TTC549 (cell line): ENCODE results near the gene BBS9.
"Not testable (repeated sequence)": the region's sequence is repeated elsewhere in the genome, so short reads cannot be mapped to it uniquely, and the experiment has no call there.

Experiments
- FAIRE-seq: peaks from 2 replicates; lab custom pipeline; 2012; peaks lifted over from hg19 to GRCh38; lab: Jason Lieb, UNC

The BBS9 gene

GRCh38 chr7:33128990-33129805 is at the start of gene BBS9:
Gene BBS9 (plus strand): TSS chr7:33129564. CDS start chr7:33146253, 16,689 bp downstream.
- no peak for FAIRE-seq

GRCh38 chr7:33079763-33080690 is 49.3 kb upstream of the BBS9 start:
- no peak for FAIRE-seq

DNA sequence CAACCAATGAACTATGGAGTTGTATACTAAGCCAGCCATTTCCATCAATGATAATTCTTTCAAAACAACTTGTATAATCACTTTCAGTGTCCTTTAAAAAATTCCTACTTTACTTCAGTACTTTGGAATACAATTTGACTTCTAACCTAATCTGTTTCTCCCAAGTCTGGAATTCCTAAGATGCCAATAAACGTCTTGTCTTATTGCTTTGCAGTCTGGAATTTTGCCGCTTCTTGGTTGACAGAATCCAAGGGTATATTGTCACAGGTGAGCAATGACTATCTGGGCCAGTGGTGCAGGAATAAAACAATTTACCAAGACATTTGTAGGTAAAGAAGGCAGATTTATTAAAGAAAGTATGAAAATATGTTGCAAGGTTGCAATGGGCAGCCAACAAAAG is 42.0 kb upstream of the BBS9 start:
- no peak for FAIRE-seq

DNA sequence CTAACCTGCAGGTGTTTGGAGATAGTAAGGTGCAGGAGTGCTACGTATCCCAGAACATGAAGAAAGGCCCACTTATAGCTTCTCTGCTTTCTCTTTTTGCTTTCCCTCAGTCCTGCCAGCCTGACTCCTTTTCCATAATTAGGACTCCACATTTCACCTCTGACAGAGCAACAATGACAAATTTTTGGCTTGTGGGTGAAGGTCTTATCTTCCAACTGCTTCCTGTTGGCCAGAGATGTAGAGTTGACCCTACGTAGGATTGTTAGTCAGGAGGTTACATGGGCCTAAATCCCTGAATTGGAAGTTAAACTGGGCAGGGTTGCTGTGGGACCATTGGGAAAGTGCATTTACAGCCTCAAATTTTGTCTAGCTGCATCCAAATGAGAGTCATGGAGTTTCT is 41.5 kb upstream of the BBS9 start:
- no peak for FAIRE-seq

GRCh38 chr7:33089142-33089541 is 40.2 kb upstream of the BBS9 start:
- no peak for FAIRE-seq

DNA sequence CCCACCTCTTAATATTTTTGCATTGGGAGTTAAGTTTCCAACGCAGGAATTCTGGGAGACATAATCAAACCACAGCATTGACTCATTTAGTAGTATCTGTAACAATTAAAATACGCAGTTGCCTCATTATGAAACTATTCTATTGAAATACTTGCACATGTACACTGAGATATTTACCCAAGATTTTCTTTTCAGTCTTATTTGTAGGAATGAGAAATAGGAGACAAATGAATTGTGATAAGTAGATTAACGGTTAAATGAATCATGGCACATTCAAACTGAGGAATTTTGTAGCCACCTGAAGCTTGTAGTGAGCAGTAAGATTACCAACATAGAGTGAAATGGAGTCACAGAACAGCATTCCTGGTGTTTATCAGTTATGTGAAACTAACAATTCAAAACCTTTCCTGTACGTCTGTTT is 38.2 kb upstream of the BBS9 start:
- FAIRE-seq: no peak

GRCh38 chr7:33091641-33092191 is 37.6 kb upstream of the BBS9 start:
- no peak for FAIRE-seq

DNA sequence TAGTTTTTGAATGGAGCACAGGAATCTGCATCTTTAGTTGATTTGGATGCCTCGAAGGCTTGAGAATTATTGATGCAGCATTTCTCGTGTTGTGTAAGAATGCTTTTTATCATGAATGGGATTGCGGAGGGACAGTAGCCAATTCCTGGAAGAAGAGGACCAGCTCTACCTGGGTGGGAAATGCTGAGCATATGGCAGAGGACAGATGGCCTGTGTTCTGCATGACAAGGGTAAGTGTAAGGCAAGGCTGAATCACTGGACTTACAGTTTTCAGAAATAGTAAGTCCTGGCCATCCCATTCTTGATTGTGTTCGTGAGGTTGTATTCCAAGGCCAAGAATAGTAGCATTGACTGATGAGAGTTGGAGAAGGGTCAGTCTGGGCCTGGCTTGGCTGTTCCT is 36.1 kb upstream of the BBS9 start:
- FAIRE-seq: no peak

DNA sequence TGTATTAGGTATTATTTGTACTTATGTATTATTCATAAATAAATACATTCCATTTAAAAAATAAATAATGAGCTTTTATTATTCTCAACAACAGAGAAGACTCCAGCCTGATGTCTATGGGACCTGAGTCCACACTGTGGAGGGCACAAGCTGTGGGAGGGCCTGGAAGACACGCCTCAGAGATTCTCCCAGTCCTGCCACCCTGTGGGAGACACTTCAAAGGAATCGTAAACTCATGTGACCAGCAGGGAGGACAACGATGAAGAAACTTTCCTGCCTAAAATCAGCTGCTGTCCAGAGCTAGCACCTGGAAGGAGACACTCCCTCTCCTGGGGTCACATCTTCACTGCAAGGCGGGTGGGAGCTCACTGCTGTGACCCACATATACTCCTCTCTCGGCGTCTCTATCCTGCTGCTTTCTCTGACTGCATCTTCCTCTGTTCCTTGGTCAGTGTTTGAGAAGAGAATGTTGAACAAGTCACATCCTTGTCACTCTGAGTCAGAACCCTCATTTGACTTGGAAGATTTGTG is 34.6 kb upstream of the BBS9 start:
- FAIRE-seq: not testable (repeated sequence)

GRCh38 chr7:33099154-33099940 is 30.0 kb upstream of the BBS9 start:
- no peak for FAIRE-seq

DNA sequence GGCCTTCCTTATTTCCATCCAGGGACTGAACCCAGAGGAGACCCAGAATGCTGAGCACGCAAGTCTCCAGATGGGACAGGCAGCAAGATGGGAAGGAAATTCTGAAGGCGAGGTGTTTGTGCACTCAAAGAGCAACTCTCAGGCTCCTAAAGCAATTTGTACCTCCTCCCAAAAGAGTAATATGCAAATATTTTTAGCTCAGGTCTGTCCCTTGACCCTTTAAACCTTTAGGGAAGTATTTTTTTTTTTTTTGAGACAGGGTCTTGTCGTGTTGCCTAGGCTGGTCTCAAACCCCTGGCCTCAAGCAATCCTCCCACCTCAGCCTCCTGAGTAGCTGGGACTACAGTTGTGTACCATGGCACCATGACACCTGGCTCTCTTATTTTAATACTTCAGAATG is 28.6 kb upstream of the BBS9 start:
- no peak for FAIRE-seq

DNA sequence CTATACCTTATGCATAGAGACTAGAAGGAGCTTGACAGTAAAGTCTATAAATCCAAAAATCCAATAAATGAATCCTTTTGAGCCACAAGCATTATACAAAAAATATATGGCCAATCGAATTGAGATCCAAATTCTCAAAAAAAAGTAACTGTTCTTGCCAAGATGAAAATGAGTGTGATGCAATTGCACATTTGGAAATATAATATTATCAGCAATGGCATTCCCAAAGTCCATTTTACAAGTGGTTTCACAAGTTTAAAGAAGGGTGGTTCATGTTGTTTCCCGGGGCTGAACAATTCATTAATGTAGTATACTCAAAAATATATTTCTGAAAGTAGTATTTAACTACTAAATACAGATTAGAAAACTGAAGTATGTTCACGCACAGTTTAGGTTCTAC is 27.5 kb upstream of the BBS9 start:
- no peak for FAIRE-seq

- no peak for FAIRE-seq
Measured at GRCh38 chr7:33107136-33108066, 22.0 kb upstream of the BBS9 start.

DNA sequence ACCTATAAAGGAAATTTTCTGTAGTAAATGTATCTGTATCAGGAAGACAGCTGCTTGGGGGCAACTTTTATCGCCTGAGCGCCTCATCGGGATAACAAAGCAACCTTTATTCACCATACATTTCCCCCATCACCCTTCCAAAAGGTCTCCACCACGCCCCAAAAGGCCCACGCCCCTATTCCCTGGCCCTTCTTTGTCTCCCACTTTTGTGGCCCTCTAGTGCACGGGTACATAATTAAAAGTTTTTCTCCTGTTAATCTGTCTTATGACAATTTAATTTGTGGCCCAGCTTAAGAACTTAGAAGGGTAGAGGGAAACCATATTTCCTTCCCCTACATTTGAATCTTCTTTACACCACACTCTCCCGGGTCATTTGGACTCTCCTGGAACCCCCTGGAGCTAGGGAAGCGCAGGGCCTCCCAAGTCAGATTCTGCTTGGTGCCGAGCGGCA is 20.8 kb upstream of the BBS9 start:
- FAIRE-seq: no peak

DNA sequence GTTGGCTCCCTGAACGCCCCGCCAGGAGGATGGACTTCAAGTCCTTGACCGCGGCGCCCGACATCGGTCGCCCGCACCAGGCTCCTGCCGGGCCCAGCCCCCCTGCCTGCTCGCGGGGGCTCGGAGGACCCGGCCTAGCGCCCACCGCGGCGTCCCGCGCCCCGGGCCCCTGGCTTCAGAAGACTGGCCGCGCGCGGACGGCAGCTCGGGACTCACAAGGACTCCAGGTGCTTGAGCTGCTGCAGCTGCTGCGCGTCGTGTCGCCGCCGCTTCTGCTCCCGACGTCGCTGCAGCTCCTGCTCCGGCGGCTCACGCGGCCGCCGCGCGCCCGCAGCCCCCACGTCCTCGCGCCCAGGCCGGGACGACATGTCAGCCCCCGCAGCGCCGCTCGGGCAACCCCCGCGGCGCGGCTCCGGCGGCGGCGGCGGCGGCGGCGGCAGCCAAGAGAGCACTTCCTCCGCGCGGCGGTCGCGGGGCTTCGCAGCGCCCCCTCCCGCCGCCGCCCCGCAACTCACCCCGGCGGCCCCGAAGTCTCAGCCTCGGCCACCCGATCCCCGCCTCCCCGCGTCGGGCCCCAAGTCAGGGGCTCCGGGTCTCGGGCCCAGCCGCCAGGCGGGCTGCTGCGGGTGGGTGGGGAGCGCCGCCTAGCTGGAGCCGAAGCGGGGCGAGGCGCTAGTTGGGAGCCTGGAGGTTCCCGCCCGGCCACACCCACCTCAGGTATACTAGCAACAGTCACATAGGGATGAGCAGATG is 20.2 kb upstream of the BBS9 start, which contains the start of gene RP9:
RP9 (minus strand) TSS at position 400 of the 753 bp plus-strand sequence; CDS start at position 368, 32 bp downstream.
- no peak for FAIRE-seq

DNA sequence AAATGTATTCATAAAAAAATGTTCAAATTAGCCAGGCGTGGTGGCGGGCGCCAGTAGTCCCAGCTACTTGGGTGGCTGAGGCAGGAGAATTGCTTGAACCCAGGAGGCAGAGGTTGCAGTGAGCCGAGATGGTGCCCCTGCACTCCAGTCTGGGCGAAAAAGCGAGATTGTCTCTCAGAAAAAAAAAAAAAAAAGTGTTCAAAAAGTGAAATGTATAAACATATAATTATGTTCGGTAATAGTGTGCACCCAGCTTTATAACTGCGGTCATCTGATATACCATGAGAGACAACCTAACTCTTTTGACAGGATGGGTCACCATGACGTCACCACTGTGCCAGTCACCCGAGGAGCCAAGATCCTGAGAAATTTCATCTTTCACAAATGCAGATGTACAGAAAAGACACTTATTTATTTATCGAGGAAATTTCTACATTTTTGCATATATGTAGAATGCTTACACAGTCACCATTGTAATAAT is 19.6 kb upstream of the BBS9 start:
- no peak for FAIRE-seq

DNA sequence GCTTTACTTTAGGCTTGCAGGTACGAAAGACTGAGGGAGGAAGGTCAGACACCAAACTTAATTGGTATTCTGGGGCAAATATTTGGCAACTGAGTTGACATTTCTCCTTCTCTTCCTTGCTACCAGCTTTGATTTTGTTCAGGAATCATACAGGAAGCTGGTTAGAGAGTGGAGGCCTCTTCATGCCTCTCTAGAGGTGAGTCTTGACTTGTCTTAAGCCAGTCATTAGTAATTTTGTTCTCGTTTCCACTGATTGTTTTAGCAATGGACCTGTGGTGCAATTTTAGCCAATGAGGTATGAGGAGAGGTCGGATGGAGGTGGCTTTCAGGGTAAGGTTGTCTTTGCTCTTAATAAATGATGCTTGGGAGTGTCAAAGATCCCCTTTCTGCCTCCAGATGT is 17.8 kb upstream of the BBS9 start:
- no peak for FAIRE-seq

GRCh38 chr7:33114976-33115375 is 14.4 kb upstream of the BBS9 start:
- FAIRE-seq: no peak

DNA sequence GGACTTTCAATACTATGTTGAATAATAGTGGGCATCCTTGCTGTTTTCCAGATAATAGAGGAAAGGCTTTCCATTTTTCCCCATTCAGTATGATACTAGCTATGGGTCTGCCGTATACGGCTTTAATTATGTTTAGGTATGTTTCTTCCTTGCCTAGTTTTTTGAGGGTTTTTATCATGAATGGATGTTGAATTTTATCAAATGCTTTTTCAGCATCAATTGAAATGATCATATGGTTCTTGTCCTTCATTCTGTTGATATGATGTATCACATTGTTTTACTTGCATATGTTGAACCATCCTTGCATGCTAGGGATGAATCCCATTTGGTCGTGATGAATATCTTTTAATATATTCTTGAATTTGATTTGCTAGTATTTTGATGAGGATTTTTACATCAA is 11.0 kb upstream of the BBS9 start:
- no peak for FAIRE-seq

- no peak for FAIRE-seq
Measured at GRCh38 chr7:33127085-33127484, 2.3 kb upstream of the BBS9 start.
